ENCODE results near the gene CDH13. TPM values are rescaled to one million over a fixed set of nuclear protein-coding genes. Genes with fewer than 3 reads are reported as not detected.

Gene CDH13
- total RNA-seq, 1 donor from 2014 or later, result 14.3 TPM

- Histone ChIP-seq H3K9me3 (no peaks in the 10 kb centered on the region), H3K27me3 (ENCODE audit: low read depth) (no peaks in the 10 kb centered on the region), H3K4me1 (no peaks in the 10 kb centered on the region), H3K27ac (no peak overlapping the region), H3K4me3 (no peak overlapping the region), H3K36me3 (no peaks in the 10 kb centered on the region)
- DNase-seq (no peak), ATAC-seq (no peak)
- TF ChIP-seq, protein P1, sequence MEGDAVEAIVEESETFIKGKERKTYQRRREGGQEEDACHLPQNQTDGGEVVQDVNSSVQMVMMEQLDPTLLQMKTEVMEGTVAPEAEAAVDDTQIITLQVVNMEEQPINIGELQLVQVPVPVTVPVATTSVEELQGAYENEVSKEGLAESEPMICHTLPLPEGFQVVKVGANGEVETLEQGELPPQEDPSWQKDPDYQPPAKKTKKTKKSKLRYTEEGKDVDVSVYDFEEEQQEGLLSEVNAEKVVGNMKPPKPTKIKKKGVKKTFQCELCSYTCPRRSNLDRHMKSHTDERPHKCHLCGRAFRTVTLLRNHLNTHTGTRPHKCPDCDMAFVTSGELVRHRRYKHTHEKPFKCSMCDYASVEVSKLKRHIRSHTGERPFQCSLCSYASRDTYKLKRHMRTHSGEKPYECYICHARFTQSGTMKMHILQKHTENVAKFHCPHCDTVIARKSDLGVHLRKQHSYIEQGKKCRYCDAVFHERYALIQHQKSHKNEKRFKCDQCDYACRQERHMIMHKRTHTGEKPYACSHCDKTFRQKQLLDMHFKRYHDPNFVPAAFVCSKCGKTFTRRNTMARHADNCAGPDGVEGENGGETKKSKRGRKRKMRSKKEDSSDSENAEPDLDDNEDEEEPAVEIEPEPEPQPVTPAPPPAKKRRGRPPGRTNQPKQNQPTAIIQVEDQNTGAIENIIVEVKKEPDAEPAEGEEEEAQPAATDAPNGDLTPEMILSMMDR (IDR thresholded peaks at IDR 0.05), result no peak
- intact Hi-C loops (cut with DNase I), result no loop called here
Measured at GRCh38 chr16:83298541-83298940, 671.8 kb downstream of the CDH13 start.

DNA sequence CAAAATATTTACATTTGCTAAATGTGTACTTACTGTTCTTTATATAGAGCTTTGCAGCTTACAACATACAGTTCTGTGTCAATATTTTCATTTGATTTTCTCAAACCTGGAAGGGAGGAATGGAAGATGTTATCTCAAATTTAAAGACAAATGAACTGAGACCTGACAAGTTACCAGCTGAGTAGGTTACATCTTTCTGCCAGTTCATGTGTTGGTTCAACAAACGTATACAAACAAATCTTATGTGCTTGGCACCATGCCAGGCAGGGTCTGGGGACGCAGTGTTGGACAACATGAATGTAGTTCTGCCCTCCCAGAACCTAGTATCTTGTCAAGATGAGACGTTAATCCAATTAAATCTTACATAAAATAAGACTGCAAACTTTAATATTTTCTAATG is 673.6 kb downstream of the CDH13 start:
- ATAC-seq, result no peak
- intact Hi-C loops (cut with DNase I), result no loop called here

DNA sequence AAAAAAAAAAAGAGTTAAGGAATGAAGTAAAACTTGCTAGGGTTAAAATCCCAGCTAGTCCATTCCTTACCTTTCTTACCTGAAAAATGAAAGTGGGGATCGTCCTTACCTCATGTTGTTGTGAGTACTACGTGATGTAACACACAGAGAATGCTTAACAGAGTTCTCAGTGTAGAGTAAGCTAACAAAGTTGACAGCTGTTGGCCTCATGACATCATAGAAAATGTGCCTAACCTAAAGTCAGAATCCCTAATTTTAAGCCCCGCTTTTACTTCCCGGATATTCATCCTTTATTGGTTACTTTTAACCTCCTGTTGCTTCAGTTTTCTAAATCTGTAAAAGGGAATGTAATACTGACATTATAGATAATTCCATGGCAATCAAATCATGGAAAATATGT is 675.2 kb downstream of the CDH13 start:
- no peak for DNase-seq
- Histone ChIP-seq H3K9me3 (no peaks in the 10 kb centered on the region), H3K4me1 (no peaks in the 10 kb centered on the region), H3K27me3 (ENCODE audit: low read depth) (peaks cover 4% of the 10 kb centered on the region), H3K27ac (no peak overlapping the region), H3K36me3 (no peaks in the 10 kb centered on the region), H3K4me3 (no peak overlapping the region)
- TF ChIP-seq, protein P1 (IDR thresholded peaks at IDR 0.05), result no peak
- ATAC-seq, result no peak
- intact Hi-C loops (cut with DNase I), result no loop called here

More for the DNA sequence above, 673.6 kb downstream of the CDH13 start:
- Histone ChIP-seq H3K4me3 (no peak overlapping the region), H3K27me3 (ENCODE audit: low read depth) (peaks cover 4% of the 10 kb centered on the region), H3K27ac (no peak overlapping the region), H3K4me1 (no peaks in the 10 kb centered on the region), H3K36me3 (no peaks in the 10 kb centered on the region), H3K9me3 (no peaks in the 10 kb centered on the region)
- TF ChIP-seq, protein P1 (IDR thresholded peaks at IDR 0.05), result no peak
- no peak for DNase-seq

DNA sequence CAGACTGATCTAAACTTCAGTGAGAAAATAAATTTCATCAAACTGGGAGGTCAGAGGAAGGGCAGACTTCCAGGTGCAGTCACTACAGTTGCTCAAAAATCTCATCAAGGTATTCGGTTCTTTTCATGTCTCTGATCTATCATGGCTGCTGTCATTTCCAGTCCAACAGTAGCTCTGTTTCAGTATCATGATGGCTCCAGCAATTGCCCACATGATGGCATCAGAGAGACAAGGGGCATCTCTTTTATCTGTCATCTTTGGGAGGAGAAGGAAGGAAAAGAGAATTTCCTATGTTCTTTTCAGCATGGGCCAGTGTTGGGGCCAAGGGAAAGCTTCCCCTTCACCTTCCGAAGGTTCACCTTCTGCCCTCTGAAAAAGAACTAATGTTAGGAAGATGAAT is 676.1 kb downstream of the CDH13 start:
- intact Hi-C loops (cut with DNase I), result no loop called here
- Histone ChIP-seq H3K4me3 (no peak overlapping the region), H3K9me3 (no peaks in the 10 kb centered on the region), H3K36me3 (no peaks in the 10 kb centered on the region), H3K4me1 (no peaks in the 10 kb centered on the region), H3K27ac (no peak overlapping the region), H3K27me3 (ENCODE audit: low read depth) (peaks cover 4% of the 10 kb centered on the region)
- DNase-seq (no peak), ATAC-seq (no peak)
- TF ChIP-seq, protein P1 (IDR thresholded peaks at IDR 0.05), result no peak

DNA sequence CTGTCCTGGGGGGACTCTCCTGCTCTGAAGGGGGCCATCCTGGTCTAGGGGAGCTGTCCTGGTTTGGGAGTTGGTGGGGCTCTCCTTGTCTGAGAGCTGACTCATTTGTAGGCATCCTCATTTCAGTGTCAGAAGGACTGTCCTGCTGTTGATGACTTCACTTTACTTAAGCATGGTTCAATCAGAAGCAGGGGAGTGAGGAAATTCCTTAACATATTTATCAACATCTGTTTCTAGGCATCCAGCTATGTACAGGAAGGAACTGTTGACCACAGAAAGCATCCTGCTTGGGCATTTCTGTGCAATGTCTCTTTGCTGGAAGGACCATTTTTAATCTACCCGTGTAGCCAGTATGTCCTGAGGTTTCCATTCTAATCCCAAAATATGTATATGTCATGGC is 678.3 kb downstream of the CDH13 start:
- intact Hi-C loops (cut with DNase I), result no loop called here
- no peak for ATAC-seq
- peaks cover 4% of the 10 kb centered on the region for H3K27me3 ChIP-seq (ENCODE audit: low read depth)
- DNase-seq, result no peak
- TF ChIP-seq, protein P1 (IDR thresholded peaks at IDR 0.05), result no peak
- no peaks in the 10 kb centered on the region for H3K36me3 ChIP-seq
- no peaks in the 10 kb centered on the region for H3K9me3 ChIP-seq
- H3K4me3 ChIP-seq, result no peak overlapping the region
- H3K27ac ChIP-seq, result no peak overlapping the region
- no peaks in the 10 kb centered on the region for H3K4me1 ChIP-seq
